ENCODE results near the gene DSCAM. TPM values are rescaled to one million over a fixed set of nuclear protein-coding genes. Genes with fewer than 3 reads are reported as not detected.

DSCAM gene
- total RNA-seq, 2 donors from 2014 or later: 0.05 TPM; not detected in 1

DNA sequence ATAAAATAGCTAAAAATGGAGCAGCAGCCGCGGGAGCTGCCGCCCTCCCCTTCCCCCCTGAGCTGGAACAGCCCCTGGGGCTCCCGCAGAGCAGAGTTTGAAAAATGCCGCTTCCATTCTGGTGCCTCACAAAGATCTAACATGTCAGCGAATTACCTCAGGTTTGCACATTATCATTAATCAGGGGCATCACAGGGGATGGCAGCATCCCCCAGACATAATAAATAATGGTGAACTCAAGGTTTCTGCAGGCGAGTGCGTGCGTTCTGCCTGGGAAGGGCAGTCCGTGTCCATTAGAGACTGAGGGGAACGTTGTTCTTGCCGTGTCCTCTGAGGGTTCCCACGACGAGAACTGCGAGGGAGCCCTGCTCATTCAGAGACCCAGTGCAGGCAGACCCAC is 372.4 kb downstream of the DSCAM start:
- no peaks in the 10 kb centered on the region for H3K36me3 ChIP-seq
- H3K27me3 ChIP-seq: no peaks in the 10 kb centered on the region
- no peaks in the 10 kb centered on the region for H3K4me1 ChIP-seq
- no peak for DNase-seq
- H3K27ac ChIP-seq: no peak overlapping the region
- H3K4me3 ChIP-seq: no peak overlapping the region
- intact Hi-C loops (cut with DNase I): no loop called here
- TF ChIP-seq, protein P1, sequence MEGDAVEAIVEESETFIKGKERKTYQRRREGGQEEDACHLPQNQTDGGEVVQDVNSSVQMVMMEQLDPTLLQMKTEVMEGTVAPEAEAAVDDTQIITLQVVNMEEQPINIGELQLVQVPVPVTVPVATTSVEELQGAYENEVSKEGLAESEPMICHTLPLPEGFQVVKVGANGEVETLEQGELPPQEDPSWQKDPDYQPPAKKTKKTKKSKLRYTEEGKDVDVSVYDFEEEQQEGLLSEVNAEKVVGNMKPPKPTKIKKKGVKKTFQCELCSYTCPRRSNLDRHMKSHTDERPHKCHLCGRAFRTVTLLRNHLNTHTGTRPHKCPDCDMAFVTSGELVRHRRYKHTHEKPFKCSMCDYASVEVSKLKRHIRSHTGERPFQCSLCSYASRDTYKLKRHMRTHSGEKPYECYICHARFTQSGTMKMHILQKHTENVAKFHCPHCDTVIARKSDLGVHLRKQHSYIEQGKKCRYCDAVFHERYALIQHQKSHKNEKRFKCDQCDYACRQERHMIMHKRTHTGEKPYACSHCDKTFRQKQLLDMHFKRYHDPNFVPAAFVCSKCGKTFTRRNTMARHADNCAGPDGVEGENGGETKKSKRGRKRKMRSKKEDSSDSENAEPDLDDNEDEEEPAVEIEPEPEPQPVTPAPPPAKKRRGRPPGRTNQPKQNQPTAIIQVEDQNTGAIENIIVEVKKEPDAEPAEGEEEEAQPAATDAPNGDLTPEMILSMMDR (IDR thresholded peaks at IDR 0.05): no peak
- no peaks in the 10 kb centered on the region for H3K9me3 ChIP-seq
- H3K9ac ChIP-seq (ENCODE audit: low read depth in 2 of 2, low read length in 2 of 2): no peak overlapping the region

DNA sequence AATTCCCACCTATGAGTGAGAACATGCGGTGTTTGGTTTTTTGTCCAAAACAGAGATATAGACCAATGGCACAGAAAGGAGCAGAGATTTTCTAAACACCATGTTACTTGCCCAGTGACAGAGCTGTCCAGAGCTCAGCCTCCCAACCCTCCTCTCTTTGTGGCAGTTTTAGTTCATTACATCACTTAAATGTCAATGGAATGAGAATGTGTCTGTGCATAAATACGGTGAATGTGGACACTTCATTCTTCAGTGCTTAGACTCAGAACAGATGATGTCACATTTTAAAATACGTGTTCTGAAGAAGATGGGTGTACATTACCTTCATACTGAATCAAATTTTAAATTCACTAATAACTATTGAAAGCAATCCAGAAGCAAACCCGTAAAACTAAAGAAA is 374.9 kb downstream of the DSCAM start:
- TF ChIP-seq, protein P1 (IDR thresholded peaks at IDR 0.05): no peak
- no peak for DNase-seq
- H3K36me3 ChIP-seq: no peaks in the 10 kb centered on the region
- no peak overlapping the region for H3K27ac ChIP-seq
- no peak overlapping the region for H3K4me3 ChIP-seq
- no peaks in the 10 kb centered on the region for H3K27me3 ChIP-seq
- H3K9ac ChIP-seq (ENCODE audit: low read depth in 2 of 2, low read length in 2 of 2): no peak overlapping the region
- intact Hi-C loops (cut with DNase I): no loop called here
- no peaks in the 10 kb centered on the region for H3K9me3 ChIP-seq
- no peaks in the 10 kb centered on the region for H3K4me1 ChIP-seq

DNA sequence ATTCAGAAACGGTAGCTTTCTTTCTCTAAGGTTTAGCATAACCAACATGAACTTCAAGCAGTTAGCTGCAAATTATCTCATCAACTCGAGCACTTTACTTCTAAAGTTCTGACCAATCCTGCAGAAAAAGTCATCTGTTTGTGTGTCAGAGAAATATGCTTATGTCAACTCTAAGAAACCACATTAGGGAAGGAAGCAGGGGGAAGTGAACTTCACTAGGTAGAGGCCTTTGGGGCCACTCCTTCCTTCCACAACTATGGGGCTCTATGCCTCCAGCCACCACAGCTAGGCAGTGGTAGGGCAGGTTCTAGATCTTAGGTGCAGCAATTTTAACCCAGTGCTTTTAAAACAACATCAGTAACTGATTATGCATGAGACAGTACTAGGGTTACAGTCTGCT is 375.9 kb downstream of the DSCAM start:
- H3K27me3 ChIP-seq: no peaks in the 10 kb centered on the region
- intact Hi-C loops (cut with DNase I): no loop called here
- H3K27ac ChIP-seq: no peak overlapping the region
- no peak overlapping the region for H3K4me3 ChIP-seq
- H3K36me3 ChIP-seq: no peaks in the 10 kb centered on the region
- TF ChIP-seq, protein P1 (IDR thresholded peaks at IDR 0.05): no peak
- no peaks in the 10 kb centered on the region for H3K9me3 ChIP-seq
- no peak overlapping the region for H3K9ac ChIP-seq (ENCODE audit: low read depth in 2 of 2, low read length in 2 of 2)
- H3K4me1 ChIP-seq: no peaks in the 10 kb centered on the region
- no peak for DNase-seq

DNA sequence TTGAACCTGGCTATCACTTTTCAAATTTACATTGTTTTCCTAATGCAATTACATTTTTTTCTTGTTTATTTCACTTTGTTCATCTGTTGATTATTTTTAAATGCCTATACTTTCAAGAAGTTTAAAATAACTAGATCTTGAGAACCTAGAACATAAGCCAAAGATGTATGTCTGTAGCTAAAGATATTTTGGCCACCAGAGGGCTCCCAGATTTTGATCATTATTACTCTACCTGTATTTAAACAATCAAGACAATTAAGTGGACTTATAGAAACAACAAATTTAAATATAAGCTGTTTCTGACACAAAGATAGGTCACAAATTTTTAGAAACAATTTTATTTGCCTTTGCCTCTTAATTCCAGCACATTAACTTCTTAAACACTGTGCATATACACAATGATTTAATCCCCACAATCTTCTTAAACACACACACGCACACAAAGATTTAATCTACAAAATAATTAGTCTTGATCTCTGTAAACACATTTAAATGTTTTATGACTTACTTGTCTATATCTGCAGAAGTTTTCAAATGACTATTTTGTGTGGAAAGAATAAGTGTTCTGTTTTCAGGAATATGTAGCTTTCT is 380.0 kb downstream of the DSCAM start:
- intact Hi-C loops (cut with DNase I): no loop called here
- peaks cover 3% of the 10 kb centered on the region for H3K9me3 ChIP-seq
- TF ChIP-seq, protein P1 (IDR thresholded peaks at IDR 0.05): no peak
- no peak overlapping the region for H3K27ac ChIP-seq
- no peaks in the 10 kb centered on the region for H3K36me3 ChIP-seq
- no peak overlapping the region for H3K4me3 ChIP-seq
- DNase-seq: no peak
- no peaks in the 10 kb centered on the region for H3K27me3 ChIP-seq
- H3K4me1 ChIP-seq: no peaks in the 10 kb centered on the region
- H3K9ac ChIP-seq (ENCODE audit: low read depth in 2 of 2, low read length in 2 of 2): no peak overlapping the region

DNA sequence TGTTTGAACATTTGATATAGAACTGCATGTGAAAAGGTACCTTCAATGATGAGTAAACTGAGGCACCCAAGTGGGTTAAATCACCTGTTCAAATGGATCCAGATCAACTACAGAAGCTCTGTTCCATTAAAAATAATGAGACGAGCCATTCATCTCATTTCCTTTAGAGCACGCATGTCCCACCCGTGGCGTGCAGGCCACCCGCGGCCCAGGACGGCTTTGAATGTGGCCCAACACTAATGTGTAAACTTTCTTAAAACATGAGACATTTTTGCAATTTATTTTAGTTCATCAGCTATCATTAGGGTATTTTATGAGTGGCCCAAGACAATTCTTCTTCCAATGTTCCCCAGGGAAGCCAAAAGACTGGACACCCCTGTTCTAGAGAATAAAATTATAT is 381.6 kb downstream of the DSCAM start:
- intact Hi-C loops (cut with DNase I): no loop called here
- no peak overlapping the region for H3K4me3 ChIP-seq
- no peaks in the 10 kb centered on the region for H3K27me3 ChIP-seq
- no peak overlapping the region for H3K9ac ChIP-seq (ENCODE audit: low read depth in 2 of 2, low read length in 2 of 2)
- TF ChIP-seq, protein P1 (IDR thresholded peaks at IDR 0.05): no peak
- H3K36me3 ChIP-seq: no peaks in the 10 kb centered on the region
- H3K9me3 ChIP-seq: peaks cover 3% of the 10 kb centered on the region
- no peak for DNase-seq
- no peak overlapping the region for H3K27ac ChIP-seq
- no peaks in the 10 kb centered on the region for H3K4me1 ChIP-seq

Data from colonic mucosa (tissue), 4 donors.